HepG2 (cell line): ENCODE data around the gene ATP9A.

Source experiments
- ATF2 ChIP-seq: sonication (generic); formaldehyde crosslinking; IDR thresholded peaks from 2 replicates; pipeline ENCODE4 v1.4.0; 2020; ENCODE audit warnings: missing genetic modification reagents
- CBX5 ChIP-seq: sonication (generic); formaldehyde crosslinking; IDR thresholded peaks from 2 replicates; pipeline ENCODE4 v1.4.0; 2020; ENCODE audit warnings: missing genetic modification reagents, borderline replicate concordance
- CHD2 ChIP-seq: IDR thresholded peaks from 2 replicates; pipeline ENCODE4 v1.6.1; 2011; ENCODE audit warnings: low read depth, low read length, improper control_type of control experiment
- EP300 ChIP-seq, 3 experiments: sonication (generic) in 1 of 3; formaldehyde crosslinking in 1 of 3; IDR thresholded peaks; 2 replicates each; pipeline versions ENCODE4 v1.5.1 to v1.6.1; 2011 to 2020; ENCODE audit warnings: low read depth in 2 of 3, low read length in 2 of 3, borderline replicate concordance in 1 of 3, improper control_type of control experiment in 1 of 3, mild to moderate bottlenecking in 1 of 3, missing genetic modification reagents in 1 of 3, moderate library complexity in 1 of 3
- ETS1 ChIP-seq: sonication (generic); formaldehyde crosslinking; IDR thresholded peaks from 2 replicates; pipeline ENCODE4 v1.4.0; 2020; ENCODE audit warnings: missing genetic modification reagents
- JUND ChIP-seq: sonication (generic); formaldehyde crosslinking; IDR thresholded peaks from 2 replicates; pipeline ENCODE4 v1.8.0; 2022; ENCODE audit warnings: mild to moderate bottlenecking, missing genetic modification reagents
- MAX ChIP-seq: IDR thresholded peaks from 2 replicates; pipeline ENCODE4 v1.6.1; 2012; ENCODE audit warnings: inconsistent platforms
- PHF8 ChIP-seq: sonication (generic); formaldehyde crosslinking; IDR thresholded peaks from 2 replicates; pipeline ENCODE4 v1.5.0; 2020; ENCODE audit warnings: missing genetic modification reagents
- SCMH1 ChIP-seq: sonication (generic); formaldehyde crosslinking; IDR thresholded peaks from 2 replicates; pipeline ENCODE4 v1.9.0; 2021; ENCODE audit warnings: missing genetic modification reagents, mild to moderate bottlenecking, borderline replicate concordance
- TEAD2 ChIP-seq: sonication (generic); formaldehyde crosslinking; IDR thresholded peaks from 2 replicates; pipeline ENCODE4 v1.9.0; 2021; ENCODE audit warnings: missing genetic modification reagents
- YEATS2 ChIP-seq: sonication (generic); formaldehyde crosslinking; IDR thresholded peaks from 2 replicates; pipeline ENCODE4 v1.4.0; 2020; ENCODE audit warnings: missing genetic modification reagents, borderline replicate concordance
- ZBTB33 ChIP-seq: sonication (generic); formaldehyde crosslinking; IDR thresholded peaks from 2 replicates; pipeline ENCODE4 v1.4.0; 2020; ENCODE audit warnings: missing genetic modification reagents
- ZFX ChIP-seq: sonication (generic); formaldehyde crosslinking; IDR thresholded peaks from 2 replicates; pipeline ENCODE4 v1.4.0; 2020; ENCODE audit warnings: mild to moderate bottlenecking, low read depth, missing genetic modification reagents, moderate library complexity
- ZNF878 ChIP-seq: sonication (generic); formaldehyde crosslinking; IDR thresholded peaks from 2 replicates; pipeline ENCODE4 v1.8.1; 2023; ENCODE audit warnings: mild to moderate bottlenecking, missing genetic modification reagents, moderate library complexity

- TF ChIP-seq ZNF878 = no peak
- no peak for TF ChIP-seq ATF2 (CRISPR knock-in tag)
- TF ChIP-seq SCMH1 (CRISPR knock-in tag) = no peak
- TF ChIP-seq ETS1 = no peak
- no peak for TF ChIP-seq MAX
- TF ChIP-seq YEATS2 (CRISPR knock-in tag) = no peak
- no peak for TF ChIP-seq CHD2
- TF ChIP-seq ZFX (CRISPR knock-in tag) = peak; percentile 59; the same call in 1 of the 2 replicates
- no peak for TF ChIP-seq ZBTB33 (CRISPR knock-in tag)
- no peak for TF ChIP-seq TEAD2 (CRISPR knock-in tag)
- TF ChIP-seq EP300 (IDR thresholded peaks at IDR 0.05; ENCODE audit: low read depth in 2 of 2, low read length in 2 of 2) = peak in 1 of 2 experiments; percentile 4; a peak in 1 of 4 replicates
- no peak for TF ChIP-seq EP300 (CRISPR knock-in tag; IDR thresholded peaks at IDR 0.05; ENCODE audit: borderline replicate concordance)
- no peak for TF ChIP-seq PHF8 (CRISPR knock-in tag)
- no peak for TF ChIP-seq JUND (CRISPR knock-in tag)
- no peak for TF ChIP-seq CBX5 (CRISPR knock-in tag)
These were observed 15.7 kb downstream of the ATP9A start for GRCh38 chr20:51752343-51752951.
